Panc1 (cell line): Measurements from ENCODE around the gene HOXA2.

Experiments
- POLR2AphosphoS5 ChIP-seq: IDR thresholded peaks from 2 replicates; pipeline ENCODE4 v1.6.1; 2012; ENCODE audit warnings: mild to moderate bottlenecking, low read depth, low read length, moderate library complexity
- SIN3A ChIP-seq: IDR thresholded peaks from 2 replicates; pipeline ENCODE4 v1.6.1; 2012; ENCODE audit warnings: low read depth, mild to moderate bottlenecking, low read length, moderate library complexity, borderline replicate concordance; ENCODE audit not compliant: insufficient read depth
- TCF7L2 ChIP-seq: IDR thresholded peaks from 2 replicates; pipeline ENCODE4 v1.6.1; 2011; ENCODE audit warnings: mild to moderate bottlenecking, low read depth, low read length, inconsistent platforms
- TF ChIP-seq, protein P1 (sequence below): fragments of 450-650 bp; IDR thresholded peaks from 2 replicates; pipeline ENCODE4 v1.5.1; 2017; ENCODE audit warnings: mild to moderate bottlenecking
- TF ChIP-seq, protein P2 (sequence below), 2 experiments: IDR thresholded peaks; 2 replicates each; pipeline ENCODE4 v1.6.1; 2011 to 2012; ENCODE audit warnings: low read depth in 2 of 2, control low read depth in 1 of 2, low read length in 1 of 2, mild to moderate bottlenecking in 1 of 2, moderate library complexity in 1 of 2; ENCODE audit not compliant: insufficient read depth in 1 of 2

DNA sequence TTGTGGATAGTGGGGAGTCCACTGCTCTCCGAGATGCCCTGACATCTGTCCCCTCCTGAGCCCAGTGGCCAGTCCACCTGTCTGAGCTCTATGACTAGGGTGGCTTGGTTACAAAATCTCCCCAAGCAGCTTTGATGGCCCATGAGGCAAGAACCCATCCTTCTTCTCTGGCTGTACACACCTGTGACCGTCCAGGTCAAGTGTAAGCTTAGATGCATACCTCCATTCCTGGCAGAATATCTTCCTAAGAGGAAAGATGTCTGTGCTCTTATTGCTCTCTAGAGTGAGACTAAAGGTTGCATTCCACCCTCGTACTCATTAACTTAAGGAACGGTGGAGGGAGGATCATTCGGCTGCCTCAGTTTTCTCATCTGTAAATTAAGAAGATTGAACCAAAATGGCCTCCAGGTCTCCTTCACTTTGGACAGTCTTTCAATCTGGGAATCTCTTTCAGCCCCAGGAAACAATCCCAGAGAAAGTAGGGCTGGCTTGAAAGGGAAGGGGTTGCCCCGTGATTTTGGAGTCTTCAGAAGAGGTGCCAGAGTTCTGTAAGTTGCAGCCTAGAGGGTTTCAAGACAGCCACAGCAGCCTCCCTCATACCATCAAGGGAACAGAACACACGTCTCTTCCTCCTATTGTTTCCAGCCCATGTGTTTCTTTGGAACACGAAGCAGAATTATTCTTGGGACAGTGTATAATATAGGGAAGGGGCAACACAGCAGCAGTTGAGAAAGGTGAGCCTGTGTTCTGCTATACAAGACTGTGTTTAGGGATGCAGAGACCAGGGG, 22.6 kb upstream of the HOXA2 start:
- TF ChIP-seq, protein P1, sequence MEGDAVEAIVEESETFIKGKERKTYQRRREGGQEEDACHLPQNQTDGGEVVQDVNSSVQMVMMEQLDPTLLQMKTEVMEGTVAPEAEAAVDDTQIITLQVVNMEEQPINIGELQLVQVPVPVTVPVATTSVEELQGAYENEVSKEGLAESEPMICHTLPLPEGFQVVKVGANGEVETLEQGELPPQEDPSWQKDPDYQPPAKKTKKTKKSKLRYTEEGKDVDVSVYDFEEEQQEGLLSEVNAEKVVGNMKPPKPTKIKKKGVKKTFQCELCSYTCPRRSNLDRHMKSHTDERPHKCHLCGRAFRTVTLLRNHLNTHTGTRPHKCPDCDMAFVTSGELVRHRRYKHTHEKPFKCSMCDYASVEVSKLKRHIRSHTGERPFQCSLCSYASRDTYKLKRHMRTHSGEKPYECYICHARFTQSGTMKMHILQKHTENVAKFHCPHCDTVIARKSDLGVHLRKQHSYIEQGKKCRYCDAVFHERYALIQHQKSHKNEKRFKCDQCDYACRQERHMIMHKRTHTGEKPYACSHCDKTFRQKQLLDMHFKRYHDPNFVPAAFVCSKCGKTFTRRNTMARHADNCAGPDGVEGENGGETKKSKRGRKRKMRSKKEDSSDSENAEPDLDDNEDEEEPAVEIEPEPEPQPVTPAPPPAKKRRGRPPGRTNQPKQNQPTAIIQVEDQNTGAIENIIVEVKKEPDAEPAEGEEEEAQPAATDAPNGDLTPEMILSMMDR, result no peak
- TF ChIP-seq POLR2AphosphoS5 (no peak), TCF7L2 (no peak), SIN3A (no peak)
- TF ChIP-seq, protein P2, sequence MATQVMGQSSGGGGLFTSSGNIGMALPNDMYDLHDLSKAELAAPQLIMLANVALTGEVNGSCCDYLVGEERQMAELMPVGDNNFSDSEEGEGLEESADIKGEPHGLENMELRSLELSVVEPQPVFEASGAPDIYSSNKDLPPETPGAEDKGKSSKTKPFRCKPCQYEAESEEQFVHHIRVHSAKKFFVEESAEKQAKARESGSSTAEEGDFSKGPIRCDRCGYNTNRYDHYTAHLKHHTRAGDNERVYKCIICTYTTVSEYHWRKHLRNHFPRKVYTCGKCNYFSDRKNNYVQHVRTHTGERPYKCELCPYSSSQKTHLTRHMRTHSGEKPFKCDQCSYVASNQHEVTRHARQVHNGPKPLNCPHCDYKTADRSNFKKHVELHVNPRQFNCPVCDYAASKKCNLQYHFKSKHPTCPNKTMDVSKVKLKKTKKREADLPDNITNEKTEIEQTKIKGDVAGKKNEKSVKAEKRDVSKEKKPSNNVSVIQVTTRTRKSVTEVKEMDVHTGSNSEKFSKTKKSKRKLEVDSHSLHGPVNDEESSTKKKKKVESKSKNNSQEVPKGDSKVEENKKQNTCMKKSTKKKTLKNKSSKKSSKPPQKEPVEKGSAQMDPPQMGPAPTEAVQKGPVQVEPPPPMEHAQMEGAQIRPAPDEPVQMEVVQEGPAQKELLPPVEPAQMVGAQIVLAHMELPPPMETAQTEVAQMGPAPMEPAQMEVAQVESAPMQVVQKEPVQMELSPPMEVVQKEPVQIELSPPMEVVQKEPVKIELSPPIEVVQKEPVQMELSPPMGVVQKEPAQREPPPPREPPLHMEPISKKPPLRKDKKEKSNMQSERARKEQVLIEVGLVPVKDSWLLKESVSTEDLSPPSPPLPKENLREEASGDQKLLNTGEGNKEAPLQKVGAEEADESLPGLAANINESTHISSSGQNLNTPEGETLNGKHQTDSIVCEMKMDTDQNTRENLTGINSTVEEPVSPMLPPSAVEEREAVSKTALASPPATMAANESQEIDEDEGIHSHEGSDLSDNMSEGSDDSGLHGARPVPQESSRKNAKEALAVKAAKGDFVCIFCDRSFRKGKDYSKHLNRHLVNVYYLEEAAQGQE (IDR thresholded peaks at IDR 0.05; ENCODE audit: insufficient read depth in 1 of 2, low read depth in 2 of 2, low read length in 1 of 2), result no peak
